Astrocyte (in vitro differentiated cells and primary cell): ENCODE results near the gene AFG1L.

Source experiments
- EZH2 ChIP-seq: IDR thresholded peaks from 2 replicates; pipeline ENCODE4 v1.6.1; 2012; ENCODE audit warnings: mild to moderate bottlenecking, low read length, inconsistent platforms; ENCODE audit not compliant: insufficient read depth
- TF ChIP-seq, protein P1 (sequence below): IDR thresholded peaks from 2 replicates; pipeline ENCODE4 v1.5.1; 2011; ENCODE audit warnings: low read depth, mild to moderate bottlenecking, inconsistent platforms, low read length, moderate library complexity; ENCODE audit not compliant: insufficient read depth

DNA sequence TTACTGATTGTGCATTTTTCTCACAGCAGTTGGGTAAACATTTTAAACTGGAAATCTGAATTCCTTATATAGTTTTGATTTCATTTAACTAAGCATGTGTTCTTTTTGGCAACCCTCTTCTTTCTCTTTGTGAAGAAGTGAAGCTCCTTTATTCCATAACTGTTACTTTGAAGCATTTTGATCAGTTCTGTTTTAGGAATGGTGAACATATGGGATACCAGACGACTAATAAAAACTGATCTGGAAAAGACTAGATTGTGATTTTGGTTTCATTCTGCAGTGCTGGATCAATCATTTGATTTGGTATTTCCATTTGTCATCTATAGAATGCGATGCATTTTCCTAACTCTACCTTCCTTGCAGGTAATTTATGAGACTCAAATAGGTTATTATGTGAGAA is 9.8 kb downstream of the AFG1L start:
- TF ChIP-seq, protein P1, sequence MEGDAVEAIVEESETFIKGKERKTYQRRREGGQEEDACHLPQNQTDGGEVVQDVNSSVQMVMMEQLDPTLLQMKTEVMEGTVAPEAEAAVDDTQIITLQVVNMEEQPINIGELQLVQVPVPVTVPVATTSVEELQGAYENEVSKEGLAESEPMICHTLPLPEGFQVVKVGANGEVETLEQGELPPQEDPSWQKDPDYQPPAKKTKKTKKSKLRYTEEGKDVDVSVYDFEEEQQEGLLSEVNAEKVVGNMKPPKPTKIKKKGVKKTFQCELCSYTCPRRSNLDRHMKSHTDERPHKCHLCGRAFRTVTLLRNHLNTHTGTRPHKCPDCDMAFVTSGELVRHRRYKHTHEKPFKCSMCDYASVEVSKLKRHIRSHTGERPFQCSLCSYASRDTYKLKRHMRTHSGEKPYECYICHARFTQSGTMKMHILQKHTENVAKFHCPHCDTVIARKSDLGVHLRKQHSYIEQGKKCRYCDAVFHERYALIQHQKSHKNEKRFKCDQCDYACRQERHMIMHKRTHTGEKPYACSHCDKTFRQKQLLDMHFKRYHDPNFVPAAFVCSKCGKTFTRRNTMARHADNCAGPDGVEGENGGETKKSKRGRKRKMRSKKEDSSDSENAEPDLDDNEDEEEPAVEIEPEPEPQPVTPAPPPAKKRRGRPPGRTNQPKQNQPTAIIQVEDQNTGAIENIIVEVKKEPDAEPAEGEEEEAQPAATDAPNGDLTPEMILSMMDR: no peak
- TF ChIP-seq EZH2: no peak
